ENCODE data around the gene ZNF236.

Gene ZNF236

DNA sequence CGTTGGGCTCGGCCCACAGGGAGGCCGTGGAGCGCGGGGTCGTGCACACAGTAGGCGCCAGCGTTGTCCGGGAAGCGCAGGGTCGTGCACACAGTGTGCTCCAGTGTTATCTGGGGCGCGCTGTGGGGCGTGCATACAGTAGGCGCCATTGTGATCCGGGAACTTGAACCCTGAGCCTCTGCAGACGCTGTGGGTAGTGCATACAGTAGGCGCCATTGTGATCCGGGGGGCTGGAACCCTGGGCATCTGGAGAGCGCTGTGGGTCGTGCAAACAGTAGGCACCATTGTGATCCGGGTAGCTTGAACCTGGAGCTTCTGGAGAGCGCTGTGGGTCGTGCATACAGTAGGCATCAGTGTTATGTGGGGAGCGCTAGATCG lies 793 bp downstream of the ZNF236 start:
- H3K9me3 ChIP-seq, result no peaks in the 10 kb centered on the region
- H3K4me1 ChIP-seq, result peaks cover 4 to 41% (median 26%) of the 10 kb centered on the region in 4 donors
- intact Hi-C loops (cut with DNase I; ENCODE audit: low total_unique reads), result no loop called here
- H3K4me3 ChIP-seq, result peak overlapping the region; percentile 67 to 89
- peak overlapping the region; percentile 82 to 98 for H3K27ac ChIP-seq
- H3K36me3 ChIP-seq, result no peaks in the 10 kb centered on the region
- H3K27me3 ChIP-seq, result no peaks in the 10 kb centered on the region
- no peak for DNase-seq
- TF ChIP-seq, protein P1, sequence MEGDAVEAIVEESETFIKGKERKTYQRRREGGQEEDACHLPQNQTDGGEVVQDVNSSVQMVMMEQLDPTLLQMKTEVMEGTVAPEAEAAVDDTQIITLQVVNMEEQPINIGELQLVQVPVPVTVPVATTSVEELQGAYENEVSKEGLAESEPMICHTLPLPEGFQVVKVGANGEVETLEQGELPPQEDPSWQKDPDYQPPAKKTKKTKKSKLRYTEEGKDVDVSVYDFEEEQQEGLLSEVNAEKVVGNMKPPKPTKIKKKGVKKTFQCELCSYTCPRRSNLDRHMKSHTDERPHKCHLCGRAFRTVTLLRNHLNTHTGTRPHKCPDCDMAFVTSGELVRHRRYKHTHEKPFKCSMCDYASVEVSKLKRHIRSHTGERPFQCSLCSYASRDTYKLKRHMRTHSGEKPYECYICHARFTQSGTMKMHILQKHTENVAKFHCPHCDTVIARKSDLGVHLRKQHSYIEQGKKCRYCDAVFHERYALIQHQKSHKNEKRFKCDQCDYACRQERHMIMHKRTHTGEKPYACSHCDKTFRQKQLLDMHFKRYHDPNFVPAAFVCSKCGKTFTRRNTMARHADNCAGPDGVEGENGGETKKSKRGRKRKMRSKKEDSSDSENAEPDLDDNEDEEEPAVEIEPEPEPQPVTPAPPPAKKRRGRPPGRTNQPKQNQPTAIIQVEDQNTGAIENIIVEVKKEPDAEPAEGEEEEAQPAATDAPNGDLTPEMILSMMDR (IDR thresholded peaks at IDR 0.05), result no peak

DNA sequence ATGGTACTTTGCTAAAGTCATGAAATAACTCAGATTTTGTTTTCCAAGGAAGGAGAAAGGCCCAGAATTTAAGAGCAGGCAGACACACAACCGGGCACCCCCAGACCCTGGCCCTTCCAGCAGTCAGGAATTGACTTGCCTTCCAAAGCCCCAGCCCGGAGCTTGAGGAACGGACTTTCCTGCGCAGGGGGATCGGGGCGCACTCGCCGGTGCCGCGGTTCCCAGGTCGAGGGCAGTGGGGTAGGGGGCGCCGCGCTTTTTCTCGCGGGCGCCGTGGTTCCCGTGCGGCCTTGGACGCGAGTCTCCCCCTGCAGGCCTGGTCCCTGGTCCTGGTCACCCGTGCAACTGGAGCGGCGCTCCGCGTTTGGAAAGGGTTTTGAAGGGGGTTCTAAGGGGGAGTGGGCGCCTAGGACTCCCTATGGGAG lies 1.2 kb downstream of the ZNF236 start:
- H3K4me1 ChIP-seq, result peaks cover 4 to 45% (median 30%) of the 10 kb centered on the region in 4 donors
- H3K9me3 ChIP-seq, result no peaks in the 10 kb centered on the region
- peak overlapping the region; percentile 82 to 98 for H3K27ac ChIP-seq
- peak overlapping the region; percentile 67 to 89 for H3K4me3 ChIP-seq
- DNase-seq, result no peak
- TF ChIP-seq, protein P1 (IDR thresholded peaks at IDR 0.05), result no peak
- no peaks in the 10 kb centered on the region for H3K36me3 ChIP-seq
- no peaks in the 10 kb centered on the region for H3K27me3 ChIP-seq
- intact Hi-C loops (cut with DNase I; ENCODE audit: low total_unique reads), result no loop called here

DNA sequence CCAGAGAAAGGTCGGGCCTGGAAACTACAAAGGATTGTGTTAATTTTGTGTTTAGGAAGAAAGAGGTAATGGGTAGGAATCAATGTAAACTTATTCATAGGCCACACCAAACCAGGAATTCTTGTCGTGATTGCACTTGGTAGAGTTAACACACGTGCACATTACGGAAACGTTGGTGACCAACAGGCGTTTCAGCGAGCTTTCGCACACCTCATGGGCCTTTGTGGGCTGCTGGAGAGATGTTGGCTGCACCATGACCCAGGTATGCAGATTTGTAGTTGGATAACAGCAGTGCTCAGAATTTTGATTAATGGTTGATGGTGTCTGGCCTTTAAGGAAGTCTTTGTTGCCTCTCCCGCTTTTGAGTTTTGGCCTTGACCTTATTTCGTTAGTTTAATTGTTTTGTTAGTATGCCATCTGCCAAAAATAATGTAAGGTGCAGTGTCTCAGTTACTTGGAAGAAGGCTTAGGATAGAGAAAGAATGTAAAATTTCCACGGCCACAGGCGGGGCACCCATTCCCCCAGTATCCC lies 1.9 kb downstream of the ZNF236 start:
- Histone ChIP-seq H3K27ac (peak overlapping the region; percentile 24 to 82), H3K4me3 (no peak overlapping the region), H3K27me3 (no peaks in the 10 kb centered on the region), H3K4me1 (peaks cover 4 to 49% (median 30%) of the 10 kb centered on the region in 4 donors), H3K36me3 (no peaks in the 10 kb centered on the region), H3K9me3 (no peaks in the 10 kb centered on the region)
- TF ChIP-seq, protein P1 (IDR thresholded peaks at IDR 0.05), result no peak
- DNase-seq, result no peak
- intact Hi-C loops (cut with DNase I; ENCODE audit: low total_unique reads), result no loop called here

DNA sequence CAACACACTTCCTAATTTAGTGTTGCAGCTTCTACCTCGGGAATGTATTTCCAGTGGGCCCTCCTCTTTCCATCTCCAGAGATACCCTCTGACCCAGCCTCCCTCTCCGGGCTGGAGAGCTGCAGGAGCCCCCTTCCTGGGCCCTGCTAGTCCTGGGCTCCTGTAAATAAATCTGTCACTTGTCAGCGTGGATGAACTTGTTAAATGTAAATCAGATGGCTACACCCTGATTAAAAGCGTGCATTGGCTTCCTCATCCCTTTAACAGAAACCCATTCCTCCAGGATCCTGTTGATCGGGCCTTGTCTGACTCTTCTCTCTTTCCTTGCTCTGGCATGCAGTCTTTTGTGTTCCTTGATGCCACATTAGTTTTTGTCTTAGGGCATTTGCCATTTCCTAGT lies 2.4 kb downstream of the ZNF236 start:
- Histone ChIP-seq H3K4me3 (no peak overlapping the region), H3K36me3 (no peaks in the 10 kb centered on the region), H3K27ac (peak overlapping the region; percentile 24 to 82), H3K4me1 (peaks cover 4 to 49% (median 31%) of the 10 kb centered on the region in 4 donors), H3K9me3 (no peaks in the 10 kb centered on the region), H3K27me3 (no peaks in the 10 kb centered on the region)
- DNase-seq, result no peak
- TF ChIP-seq, protein P1 (IDR thresholded peaks at IDR 0.05), result no peak
- intact Hi-C loops (cut with DNase I; ENCODE audit: low total_unique reads), result no loop called here

DNA sequence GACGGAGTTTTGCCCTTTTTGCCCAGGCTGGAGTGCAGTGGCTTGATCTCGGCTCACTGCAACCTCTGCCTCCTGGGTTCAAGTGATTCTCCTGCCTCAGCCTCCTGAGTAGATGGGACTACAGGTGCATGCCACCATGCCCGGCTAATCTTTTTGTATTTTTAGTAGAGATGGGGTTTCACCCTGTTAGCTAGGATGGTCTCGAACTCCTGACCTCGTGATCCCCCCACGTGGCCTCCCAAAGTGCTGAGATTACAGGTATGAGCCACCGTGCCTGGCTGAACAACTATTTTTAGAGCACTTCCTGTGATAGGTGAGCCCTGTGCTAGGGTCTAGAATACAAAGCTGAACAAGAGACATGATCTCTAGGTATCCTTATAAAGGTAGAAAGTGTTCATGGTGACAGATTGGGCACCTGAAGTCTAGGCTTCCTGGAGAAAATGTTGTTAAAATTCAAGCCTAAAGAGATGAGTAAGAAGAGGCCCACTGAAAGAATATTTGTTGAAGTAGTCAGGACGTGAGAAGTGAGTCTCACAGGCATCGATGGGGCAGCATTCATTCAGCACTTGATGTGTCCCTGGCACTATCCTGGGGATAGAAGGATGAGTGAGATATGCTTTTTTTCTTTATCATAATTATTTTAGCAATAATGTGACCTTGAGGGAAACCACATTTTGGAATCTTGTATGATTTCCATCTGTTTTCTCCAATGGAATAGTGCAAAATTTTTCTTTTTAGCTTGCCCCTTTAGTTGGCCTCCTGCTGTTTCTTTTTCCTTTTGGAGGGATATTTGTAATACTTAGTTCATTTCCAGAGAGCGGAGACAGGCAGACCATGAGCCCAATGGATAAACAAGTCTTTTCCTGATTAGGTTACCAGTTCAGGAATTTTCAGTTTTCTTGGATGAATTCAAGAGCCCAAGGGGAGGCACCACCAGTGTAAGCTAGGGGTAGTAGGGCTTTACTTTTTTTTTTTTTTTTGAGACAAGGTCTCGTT lies 5.1 kb downstream of the ZNF236 start:
- TF ChIP-seq, protein P1 (IDR thresholded peaks at IDR 0.05), result no peak
- Histone ChIP-seq H3K27ac (peak overlapping the region; percentile 67 to 72), H3K27me3 (no peaks in the 10 kb centered on the region)

More for the DNA sequence above, 5.1 kb downstream of the ZNF236 start:
- Histone ChIP-seq H3K9me3 (no peaks in the 10 kb centered on the region), H3K4me1 (peaks cover 0 to 34% (median 22%) of the 10 kb centered on the region in 4 donors), H3K4me3 (no peak overlapping the region), H3K36me3 (no peaks in the 10 kb centered on the region)
- no peak for DNase-seq
- intact Hi-C loops (cut with DNase I; ENCODE audit: low total_unique reads), result no loop called here
